Measurements from ENCODE around the gene PGM5.

GRCh38 chr9:68522131-68522530, 165.7 kb downstream of the PGM5 start:
- no peak for TF ChIP-seq POLR2A (IDR thresholded peaks at IDR 0.05; ENCODE audit: low read depth, low read length)
- no peak for TF ChIP-seq POLR2AphosphoS5 (IDR thresholded peaks at IDR 0.05; ENCODE audit: low read depth, low read length)
